ENCODE results near the gene SPINK8.
"Not testable (repeated sequence)": the region's sequence is repeated elsewhere in the genome, so short reads cannot be mapped to it uniquely, and the experiment has no call there.

Gene SPINK8

DNA sequence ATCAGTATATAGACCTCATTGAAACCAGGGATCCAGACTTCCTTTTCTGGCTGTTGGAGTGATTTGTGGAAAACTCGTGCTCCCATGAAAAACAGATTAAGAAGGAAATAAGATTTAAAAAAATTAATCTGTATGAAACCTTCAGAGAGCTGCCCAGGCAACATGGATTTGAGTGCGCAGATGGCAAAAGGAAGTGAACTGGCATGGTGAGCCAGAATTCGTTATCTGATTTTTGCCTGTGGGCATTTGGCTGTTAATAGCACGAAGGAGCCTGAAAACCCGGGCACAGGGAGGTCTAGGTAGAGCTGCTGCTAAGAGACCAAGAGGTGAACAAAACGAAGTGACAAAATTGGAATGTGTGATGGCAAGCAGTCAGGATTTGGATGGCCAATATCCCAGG lies 19.1 kb upstream of the SPINK8 start:
- Histone ChIP-seq H3K36me3 (ENCODE audit: control insufficient read depth in 1 of 2, insufficient read depth in 2 of 2, low read length in 2 of 2) (no peaks in the 10 kb centered on the region), H3K4me3 (ENCODE audit: low read depth in 1 of 2, low read length in 2 of 2) (no peak overlapping the region), H3K27me3 (ENCODE audit: low read depth, low read length) (no peaks in the 10 kb centered on the region), H3K27ac (ENCODE audit: low read length) (no peak overlapping the region), H3K4me1 (ENCODE audit: control insufficient read depth in 1 of 2, insufficient read depth in 2 of 2, low read length in 2 of 2) (no peaks in the 10 kb centered on the region), H3K9me3 (ENCODE audit: control insufficient read depth in 1 of 2, low read length in 2 of 2) (no peaks in the 10 kb centered on the region)

DNA sequence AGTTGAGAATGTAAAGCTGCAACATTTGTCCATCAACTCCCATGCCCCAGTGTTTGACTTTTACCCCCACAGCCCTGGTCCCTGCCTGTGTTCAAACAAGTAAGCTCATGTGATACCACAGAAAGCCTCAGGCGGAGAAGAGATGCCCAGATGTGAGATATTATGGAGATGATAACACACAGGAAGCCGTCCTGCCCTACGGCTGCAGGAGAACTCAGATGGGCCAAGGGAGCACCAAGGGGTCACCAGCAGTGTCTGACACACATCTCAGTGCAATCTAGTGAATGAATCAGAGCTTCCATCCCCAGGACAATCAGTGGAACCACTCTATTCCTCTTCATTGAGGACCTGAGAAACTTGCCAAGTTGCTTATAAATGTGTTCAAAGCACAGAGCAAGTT lies 14.0 kb upstream of the SPINK8 start:
- Histone ChIP-seq H3K4me3 (ENCODE audit: low read depth in 1 of 2, low read length in 2 of 2) (no peak overlapping the region), H3K4me1 (ENCODE audit: control insufficient read depth in 1 of 2, insufficient read depth in 2 of 2, low read length in 2 of 2) (no peaks in the 10 kb centered on the region), H3K9me3 (ENCODE audit: control insufficient read depth in 1 of 2, low read length in 2 of 2) (no peaks in the 10 kb centered on the region), H3K27me3 (ENCODE audit: low read depth, low read length) (no peaks in the 10 kb centered on the region), H3K36me3 (ENCODE audit: control insufficient read depth in 1 of 2, insufficient read depth in 2 of 2, low read length in 2 of 2) (no peaks in the 10 kb centered on the region), H3K27ac (ENCODE audit: low read length) (no peak overlapping the region)

DNA sequence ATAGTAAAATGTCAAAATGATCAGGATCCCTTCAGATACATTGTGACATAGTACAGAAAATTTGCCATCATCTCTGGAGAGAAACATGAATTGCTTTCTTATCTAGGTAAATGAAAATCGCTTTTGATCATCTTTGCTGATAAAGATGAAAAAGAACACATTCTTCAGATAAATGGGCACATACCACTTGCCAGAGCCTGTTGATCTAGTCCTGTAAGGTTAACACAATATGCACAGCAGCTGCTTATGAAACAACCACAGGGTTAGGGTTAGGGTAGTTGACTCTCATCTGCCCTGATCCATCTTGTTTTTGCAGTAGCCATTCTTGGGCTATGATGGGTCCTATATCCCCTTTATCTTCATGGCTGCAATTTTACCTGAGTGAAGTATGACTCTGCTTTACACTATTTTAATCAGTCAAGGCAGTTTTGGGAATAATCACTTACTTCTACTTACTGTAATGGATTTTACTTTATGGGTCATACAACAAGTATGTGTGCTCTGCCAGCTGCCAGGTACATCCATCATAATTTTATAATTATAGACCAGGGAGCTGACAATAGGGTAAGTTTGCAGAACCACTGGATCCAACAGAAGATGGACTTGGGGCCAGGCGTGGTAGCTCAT lies 12.6 kb upstream of the SPINK8 start:
- H3K27ac ChIP-seq (ENCODE audit: low read length): no peak overlapping the region
- no peaks in the 10 kb centered on the region for H3K27me3 ChIP-seq (ENCODE audit: low read depth, low read length)
- no peak overlapping the region for H3K4me3 ChIP-seq (ENCODE audit: low read depth in 1 of 2, low read length in 2 of 2)
- H3K9me3 ChIP-seq (ENCODE audit: control insufficient read depth in 1 of 2, low read length in 2 of 2): no peaks in the 10 kb centered on the region
- H3K4me1 ChIP-seq (ENCODE audit: control insufficient read depth in 1 of 2, insufficient read depth in 2 of 2, low read length in 2 of 2): no peaks in the 10 kb centered on the region
- no peaks in the 10 kb centered on the region for H3K36me3 ChIP-seq (ENCODE audit: control insufficient read depth in 1 of 2, insufficient read depth in 2 of 2, low read length in 2 of 2)

DNA sequence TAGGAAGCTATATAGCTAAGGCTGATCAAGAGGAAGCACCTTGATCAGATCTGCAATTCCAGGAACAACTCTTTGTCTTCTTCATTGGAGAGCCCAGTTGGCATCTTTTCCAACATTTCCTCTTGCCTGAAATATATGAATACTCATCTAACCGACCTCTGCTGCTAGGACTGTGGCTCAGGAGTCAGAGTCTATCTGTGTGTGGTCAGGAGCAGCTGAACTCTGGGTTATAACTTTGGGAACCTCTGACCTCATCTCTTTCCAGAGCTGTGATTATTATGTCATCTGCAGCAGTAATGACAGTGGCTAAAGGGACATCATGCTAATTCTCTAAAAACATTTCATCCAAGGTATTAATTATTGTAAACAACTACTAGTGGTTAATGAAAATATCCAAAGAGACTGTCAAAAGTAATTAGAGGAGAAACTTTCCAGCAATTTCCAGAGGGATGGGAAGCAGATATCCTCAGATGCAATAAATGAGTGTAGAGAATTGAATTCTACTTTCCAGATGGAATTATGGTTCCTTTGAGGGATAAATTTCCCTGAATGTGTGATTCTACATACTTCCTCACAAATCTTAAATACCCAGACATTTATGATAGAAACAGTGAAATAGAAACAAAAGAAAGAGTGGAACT lies 11.5 kb upstream of the SPINK8 start:
- Histone ChIP-seq H3K27me3 (ENCODE audit: low read depth, low read length) (no peaks in the 10 kb centered on the region), H3K36me3 (ENCODE audit: control insufficient read depth in 1 of 2, insufficient read depth in 2 of 2, low read length in 2 of 2) (no peaks in the 10 kb centered on the region), H3K9me3 (ENCODE audit: control insufficient read depth in 1 of 2, low read length in 2 of 2) (no peaks in the 10 kb centered on the region), H3K4me3 (ENCODE audit: low read depth in 1 of 2, low read length in 2 of 2) (no peak overlapping the region), H3K27ac (ENCODE audit: low read length) (no peak overlapping the region), H3K4me1 (ENCODE audit: control insufficient read depth in 1 of 2, insufficient read depth in 2 of 2, low read length in 2 of 2) (no peaks in the 10 kb centered on the region)

DNA sequence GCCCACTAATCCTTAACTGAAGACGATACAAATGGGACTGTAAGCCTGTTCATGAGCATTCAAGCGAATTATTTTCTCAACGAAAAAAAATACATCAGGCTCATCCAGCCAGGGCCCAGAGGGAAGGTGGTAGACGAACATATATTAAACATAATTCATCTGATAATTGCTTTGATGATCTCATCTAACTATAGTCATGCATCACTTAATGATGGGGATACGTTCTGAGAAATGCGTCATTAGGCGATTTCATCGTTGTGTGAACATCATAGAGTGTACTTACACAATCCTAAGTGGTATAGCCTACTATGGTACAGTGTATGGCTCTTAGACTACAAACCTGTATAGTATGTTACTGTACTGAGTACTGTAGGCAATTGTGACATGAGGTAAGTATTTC lies 10.0 kb upstream of the SPINK8 start:
- H3K27me3 ChIP-seq (ENCODE audit: low read depth, low read length): no peaks in the 10 kb centered on the region
- no peak overlapping the region for H3K27ac ChIP-seq (ENCODE audit: low read length)
- H3K9me3 ChIP-seq (ENCODE audit: control insufficient read depth in 1 of 2, low read length in 2 of 2): no peaks in the 10 kb centered on the region
- H3K4me1 ChIP-seq (ENCODE audit: control insufficient read depth in 1 of 2, insufficient read depth in 2 of 2, low read length in 2 of 2): no peaks in the 10 kb centered on the region
- no peaks in the 10 kb centered on the region for H3K36me3 ChIP-seq (ENCODE audit: control insufficient read depth in 1 of 2, insufficient read depth in 2 of 2, low read length in 2 of 2)
- no peak overlapping the region for H3K4me3 ChIP-seq (ENCODE audit: low read depth in 1 of 2, low read length in 2 of 2)

DNA sequence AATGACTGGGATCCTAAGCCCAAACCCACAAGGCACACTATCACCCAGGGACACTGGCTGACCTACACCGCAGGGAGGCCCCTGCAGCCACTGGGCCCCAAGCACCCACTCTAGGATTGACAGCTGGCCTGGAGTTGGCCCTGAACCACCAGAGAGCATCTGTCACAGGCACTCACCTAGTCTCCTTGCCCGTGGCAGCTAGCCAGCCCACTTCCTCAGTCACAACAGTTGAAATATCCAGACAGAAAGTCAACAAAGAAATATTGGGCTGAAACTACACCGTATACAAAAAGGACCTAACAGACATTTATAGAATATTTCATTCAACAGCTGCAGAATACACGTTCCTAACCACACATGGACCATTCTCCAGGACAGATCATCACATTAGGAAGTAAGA lies 5.2 kb upstream of the SPINK8 start:
- Histone ChIP-seq H3K36me3 (ENCODE audit: control insufficient read depth in 1 of 2, insufficient read depth in 2 of 2, low read length in 2 of 2) (no peaks in the 10 kb centered on the region), H3K27ac (ENCODE audit: low read length) (no peak overlapping the region), H3K4me1 (ENCODE audit: control insufficient read depth in 1 of 2, insufficient read depth in 2 of 2, low read length in 2 of 2) (no peaks in the 10 kb centered on the region), H3K27me3 (ENCODE audit: low read depth, low read length) (no peaks in the 10 kb centered on the region), H3K4me3 (ENCODE audit: low read depth in 1 of 2, low read length in 2 of 2) (no peak overlapping the region), H3K9me3 (ENCODE audit: control insufficient read depth in 1 of 2, low read length in 2 of 2) (no peaks in the 10 kb centered on the region)

DNA sequence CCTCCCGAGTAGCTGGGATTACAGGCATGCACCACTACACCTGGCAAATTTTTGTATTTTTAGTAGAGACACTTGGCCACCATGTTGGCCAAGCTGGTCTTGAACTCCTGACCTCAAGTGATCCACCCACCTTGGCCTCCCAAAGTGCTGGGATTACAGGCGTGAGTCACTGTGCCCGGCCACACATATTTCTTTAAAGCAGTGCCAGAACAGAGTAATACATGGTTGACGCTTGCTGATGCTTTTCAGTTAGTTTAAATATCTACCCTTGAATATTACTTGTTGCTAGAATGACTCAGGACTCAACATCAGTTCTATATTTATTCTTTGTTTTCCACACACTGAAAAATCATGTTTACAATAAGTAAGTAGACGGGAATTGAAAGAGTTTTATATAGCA lies 4.1 kb upstream of the SPINK8 start:
- H3K27ac ChIP-seq (ENCODE audit: low read length); H3K4me3 ChIP-seq (ENCODE audit: low read depth in 1 of 2, low read length in 2 of 2); H3K36me3 ChIP-seq (ENCODE audit: control insufficient read depth in 1 of 2, insufficient read depth in 2 of 2, low read length in 2 of 2); H3K9me3 ChIP-seq (ENCODE audit: control insufficient read depth in 1 of 2, low read length in 2 of 2); H3K4me1 ChIP-seq (ENCODE audit: control insufficient read depth in 1 of 2, insufficient read depth in 2 of 2, low read length in 2 of 2); H3K27me3 ChIP-seq (ENCODE audit: low read depth, low read length): not testable (repeated sequence)

DNA sequence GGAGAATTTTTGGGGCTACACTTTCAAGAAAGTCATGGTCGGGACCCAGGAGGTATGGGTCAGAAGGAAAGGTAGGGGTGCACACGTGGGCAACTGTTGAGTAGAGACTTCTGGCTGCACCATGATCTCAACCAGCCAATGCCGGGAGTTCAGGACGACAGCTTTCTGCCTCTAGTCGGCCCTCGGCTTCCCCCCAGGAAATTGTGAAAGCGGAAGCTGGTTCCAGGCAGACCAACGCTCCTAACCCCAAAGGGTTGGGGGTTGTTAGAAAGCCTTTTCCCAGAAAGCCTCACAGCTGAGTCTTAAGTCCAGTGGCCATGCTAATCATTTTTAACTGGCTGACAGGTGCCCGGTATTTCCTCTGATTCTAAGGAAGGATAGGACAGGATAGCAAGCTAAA lies 1.8 kb upstream of the SPINK8 start:
- H3K4me1 ChIP-seq (ENCODE audit: control insufficient read depth in 1 of 2, insufficient read depth in 2 of 2, low read length in 2 of 2); H3K27ac ChIP-seq (ENCODE audit: low read length); H3K9me3 ChIP-seq (ENCODE audit: control insufficient read depth in 1 of 2, low read length in 2 of 2); H3K36me3 ChIP-seq (ENCODE audit: control insufficient read depth in 1 of 2, insufficient read depth in 2 of 2, low read length in 2 of 2); H3K27me3 ChIP-seq (ENCODE audit: low read depth, low read length); H3K4me3 ChIP-seq (ENCODE audit: low read depth in 1 of 2, low read length in 2 of 2): not testable (repeated sequence)

DNA sequence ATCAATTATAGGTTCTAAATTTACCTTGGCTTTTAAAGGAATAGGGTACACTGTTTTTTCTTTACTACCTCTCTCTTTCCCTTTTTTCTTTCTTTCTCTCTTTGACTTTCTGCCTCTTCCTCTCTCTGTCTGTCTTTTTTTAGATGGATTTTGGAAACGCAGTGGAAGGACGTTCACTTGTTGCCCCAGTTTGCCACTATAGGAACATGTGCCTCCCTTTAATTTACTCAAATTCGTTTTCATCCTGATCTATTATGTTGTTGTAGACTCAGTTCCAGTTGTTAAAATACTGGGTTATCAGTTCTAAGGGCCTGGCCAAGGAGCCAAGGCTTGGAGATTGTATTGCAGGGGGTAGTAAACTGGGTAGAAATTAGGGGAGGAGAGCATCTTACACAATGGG lies 1.1 kb upstream of the SPINK8 start:
- H3K9me3 ChIP-seq (ENCODE audit: control insufficient read depth in 1 of 2, low read length in 2 of 2): no peaks in the 10 kb centered on the region
- no peak overlapping the region for H3K27ac ChIP-seq (ENCODE audit: low read length)
- no peaks in the 10 kb centered on the region for H3K4me1 ChIP-seq (ENCODE audit: control insufficient read depth in 1 of 2, insufficient read depth in 2 of 2, low read length in 2 of 2)
- H3K4me3 ChIP-seq (ENCODE audit: low read depth in 1 of 2, low read length in 2 of 2): no peak overlapping the region
- no peaks in the 10 kb centered on the region for H3K36me3 ChIP-seq (ENCODE audit: control insufficient read depth in 1 of 2, insufficient read depth in 2 of 2, low read length in 2 of 2)
- no peaks in the 10 kb centered on the region for H3K27me3 ChIP-seq (ENCODE audit: low read depth, low read length)

DNA sequence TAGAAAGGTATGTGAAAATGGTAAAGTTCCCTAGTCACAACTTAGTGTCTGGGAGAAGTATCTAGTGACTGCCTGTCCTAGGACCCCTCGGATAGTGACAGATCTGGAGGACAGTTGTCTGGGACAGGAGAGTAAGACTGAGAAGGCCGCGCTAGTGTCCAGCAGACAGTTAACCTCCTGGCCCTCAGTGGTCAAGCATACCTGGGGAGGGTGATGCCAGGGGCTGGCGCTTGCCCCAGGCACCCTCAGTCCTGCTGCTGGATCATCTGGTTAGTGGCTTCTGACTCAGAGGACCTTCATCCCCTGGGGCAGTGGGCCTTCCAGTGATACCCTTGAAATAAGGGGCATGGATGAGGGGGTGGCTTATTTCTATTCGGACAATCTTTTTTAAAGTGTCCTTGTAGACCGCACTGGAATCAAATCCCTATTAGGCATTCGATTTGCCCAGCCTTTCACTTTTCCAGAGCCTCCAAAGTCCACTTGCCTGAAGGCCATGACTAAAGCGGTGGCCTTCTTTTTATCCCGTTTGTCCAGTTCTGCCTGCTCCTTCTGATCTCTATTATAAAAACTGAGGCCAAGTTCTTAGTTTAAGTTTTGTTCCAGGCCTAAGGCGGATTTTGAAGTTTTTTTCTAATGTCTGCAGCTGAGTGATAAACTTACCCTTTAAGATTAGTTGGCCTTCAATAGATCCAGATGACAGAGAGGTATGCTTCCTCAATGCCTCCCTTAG lies 1.6 kb downstream of the SPINK8 start:
- not testable (repeated sequence) for H3K4me3 ChIP-seq (ENCODE audit: low read depth in 1 of 2, low read length in 2 of 2); H3K27ac ChIP-seq (ENCODE audit: low read length); H3K9me3 ChIP-seq (ENCODE audit: control insufficient read depth in 1 of 2, low read length in 2 of 2); H3K27me3 ChIP-seq (ENCODE audit: low read depth, low read length); H3K36me3 ChIP-seq (ENCODE audit: control insufficient read depth in 1 of 2, insufficient read depth in 2 of 2, low read length in 2 of 2); H3K4me1 ChIP-seq (ENCODE audit: control insufficient read depth in 1 of 2, insufficient read depth in 2 of 2, low read length in 2 of 2)

DNA sequence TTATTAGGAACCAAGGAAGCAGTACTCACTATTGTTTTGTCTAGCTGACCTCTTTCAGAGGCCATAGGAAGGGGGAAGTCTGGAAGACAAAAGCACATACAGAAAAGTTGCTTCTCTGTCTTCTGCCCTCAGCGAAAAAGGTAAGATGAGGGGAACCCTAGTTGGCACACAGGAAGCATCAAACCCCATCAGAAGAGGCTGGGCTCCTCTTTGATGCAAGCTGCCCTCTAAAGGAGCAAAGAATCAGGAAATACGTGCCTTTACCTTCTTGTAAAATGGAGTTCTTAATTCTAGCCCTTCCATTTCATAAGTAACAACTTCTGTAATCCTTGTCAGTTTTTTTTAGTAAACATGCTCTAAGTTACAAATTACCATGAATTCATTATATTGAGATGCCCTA lies 12.5 kb downstream of the SPINK8 start:
- no peak overlapping the region for H3K27ac ChIP-seq (ENCODE audit: low read length)
- H3K9me3 ChIP-seq (ENCODE audit: control insufficient read depth in 1 of 2, low read length in 2 of 2): peaks cover 0 to 3% of the 10 kb centered on the region in 2 donors
- no peaks in the 10 kb centered on the region for H3K27me3 ChIP-seq (ENCODE audit: low read depth, low read length)
- H3K4me1 ChIP-seq (ENCODE audit: control insufficient read depth in 1 of 2, insufficient read depth in 2 of 2, low read length in 2 of 2): no peaks in the 10 kb centered on the region
- H3K4me3 ChIP-seq (ENCODE audit: low read depth in 1 of 2, low read length in 2 of 2): no peak overlapping the region
- H3K36me3 ChIP-seq (ENCODE audit: control insufficient read depth in 1 of 2, insufficient read depth in 2 of 2, low read length in 2 of 2): no peaks in the 10 kb centered on the region

Data from muscle layer of duodenum (tissue), 2 donors.